GM19468 (cell line): ENCODE measurements around the gene ALDH3A2.
"Not testable (repeated sequence)": the region's sequence is repeated elsewhere in the genome, so short reads cannot be mapped to it uniquely, and the experiment has no call there.

Experiments
- ATAC-seq: cut with Tn5 transposase; IDR thresholded peaks from one replicate; pipeline ENCODE4 v1.9.1; 2021; ENCODE audit warnings: mild to moderate bottlenecking, moderate library complexity, moderate number of reproducible peaks; ENCODE audit not compliant: unreplicated experiment; ENCODE audit errors: extremely low read depth

Gene ALDH3A2

DNA sequence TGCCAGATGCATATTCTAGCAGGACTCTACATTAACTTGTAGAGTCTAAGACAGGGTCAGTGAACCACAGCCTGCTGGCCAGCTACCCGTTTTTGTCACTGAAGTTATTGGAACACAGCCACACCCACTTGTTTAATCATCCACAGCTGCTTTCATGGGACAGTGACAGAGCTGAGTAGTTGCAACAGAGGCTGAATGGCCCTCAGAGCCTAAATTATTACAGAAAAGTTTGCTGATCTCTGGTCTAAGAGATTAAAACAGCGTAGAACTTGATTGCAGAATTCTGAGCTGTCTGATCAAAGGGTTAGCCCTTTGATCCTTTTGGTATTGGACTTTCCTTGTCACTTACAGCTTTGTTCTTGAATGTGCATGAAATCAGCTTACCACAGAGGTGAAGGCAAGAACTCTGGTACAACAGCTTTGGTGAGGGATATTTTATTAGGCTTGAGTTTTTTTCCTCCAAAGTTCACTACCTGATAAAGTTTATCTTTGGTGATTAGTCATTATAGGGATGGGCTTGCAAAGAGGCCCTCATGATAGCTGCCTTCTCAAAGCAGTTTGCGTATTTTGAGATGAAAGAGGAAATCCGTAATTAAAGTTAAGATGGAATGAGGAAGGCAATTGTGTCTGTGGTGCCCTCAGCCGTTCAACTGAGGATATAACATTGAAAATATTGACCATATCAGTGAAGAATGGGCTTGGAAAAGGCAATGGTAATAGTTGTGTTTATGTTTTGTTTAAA is 23.6 kb downstream of the ALDH3A2 start:
- no peak for ATAC-seq

DNA sequence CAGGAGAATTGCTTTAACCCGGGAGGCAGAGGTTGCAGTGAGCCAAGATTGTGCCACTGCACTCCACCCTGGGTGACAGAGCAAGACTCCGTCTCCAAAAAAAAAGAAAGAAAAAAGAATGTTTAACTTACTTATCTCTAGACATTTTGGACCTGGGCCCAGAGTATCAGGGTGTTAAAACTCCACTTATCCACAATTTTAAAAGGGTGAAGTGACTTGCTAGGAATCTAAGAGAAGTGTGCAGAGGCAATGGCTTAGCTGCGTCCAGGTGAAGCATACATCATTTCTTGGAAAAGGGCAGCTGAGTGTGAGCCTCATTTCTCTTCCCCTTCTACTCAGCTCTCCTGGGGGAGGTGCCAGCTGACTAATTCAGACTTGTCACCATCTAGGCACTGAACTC is 25.1 kb downstream of the ALDH3A2 start:
- ATAC-seq, result no peak

GRCh38 chr17:19676896-19677295 is 28.3 kb downstream of the ALDH3A2 start:
- ATAC-seq, result no peak

DNA sequence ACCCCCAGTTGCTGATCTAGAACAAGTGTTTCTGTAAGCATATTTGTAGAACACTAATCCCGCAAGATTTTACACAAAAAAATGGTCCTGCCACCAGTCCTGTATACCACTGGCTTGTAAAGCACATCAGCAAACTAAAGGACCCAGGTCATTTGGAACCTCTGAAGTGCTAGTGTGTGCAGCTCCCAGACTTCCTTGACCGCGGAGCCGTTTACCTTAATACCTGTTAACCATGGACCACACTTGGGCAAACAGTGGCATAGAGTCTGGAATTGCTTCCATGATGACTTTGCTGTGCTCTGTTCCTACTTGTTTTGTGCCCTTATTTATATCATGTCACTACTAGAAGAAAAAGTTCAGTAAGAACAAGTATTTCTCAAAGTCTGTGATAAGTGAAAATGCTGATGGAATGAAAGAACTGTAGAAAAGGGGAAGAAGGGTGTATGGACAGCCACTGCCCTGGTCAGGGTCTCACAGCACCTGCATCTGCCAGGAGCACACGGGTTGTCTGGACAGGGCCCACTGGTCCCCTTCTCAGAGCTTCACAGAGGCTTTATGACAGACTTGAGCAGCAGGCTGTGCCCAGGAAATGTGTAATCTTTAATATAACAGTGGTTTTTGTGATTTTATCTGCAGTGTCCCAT is 29.3 kb downstream of the ALDH3A2 start:
- ATAC-seq, result no peak

DNA sequence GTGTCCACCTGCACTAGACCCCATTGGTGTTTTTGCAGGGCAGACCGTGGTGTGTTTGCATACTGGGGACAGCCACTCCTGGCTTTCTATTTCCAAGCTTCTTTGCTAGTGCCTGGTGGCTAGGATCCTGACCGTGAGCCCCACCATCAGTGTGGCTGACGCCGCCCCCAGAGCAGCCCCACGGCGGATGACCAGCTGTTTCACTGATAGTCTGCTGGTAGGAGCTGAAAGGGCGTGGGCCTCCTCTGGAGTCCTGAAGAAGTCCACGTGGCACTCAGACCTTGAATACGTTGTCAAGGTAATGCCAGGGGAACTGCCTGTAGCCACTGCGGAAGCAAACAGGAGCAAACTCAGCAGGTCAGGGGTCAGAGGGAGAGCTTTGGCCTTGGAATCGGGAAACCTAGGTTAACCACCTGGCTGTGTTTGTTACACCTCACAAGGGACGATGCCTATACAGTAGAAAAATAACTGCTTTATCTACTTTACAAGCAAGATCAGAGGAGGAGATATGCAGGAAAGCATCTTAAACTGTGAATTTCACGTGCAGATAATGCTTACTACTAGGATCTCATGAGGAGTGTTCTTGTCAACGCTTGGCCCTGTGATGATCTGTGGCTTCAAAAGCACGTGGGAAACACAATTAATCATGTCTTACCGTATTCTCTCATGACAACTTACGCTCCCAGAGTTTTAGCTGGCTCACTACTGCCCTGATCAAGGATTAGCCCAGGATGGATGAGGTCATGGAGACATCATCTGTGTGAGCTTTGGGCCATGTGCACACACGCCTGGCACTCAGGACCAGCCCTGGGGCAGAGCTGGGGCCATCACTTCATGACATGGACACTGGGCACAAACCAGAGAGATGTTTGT is 30.3 kb downstream of the ALDH3A2 start:
- no peak for ATAC-seq

- no peak for ATAC-seq
Observed at GRCh38 chr17:19683117-19683516, 34.6 kb downstream of the ALDH3A2 start.

GRCh38 chr17:19684909-19685580 is 36.5 kb downstream of the ALDH3A2 start:
- ATAC-seq, result not testable (repeated sequence)

DNA sequence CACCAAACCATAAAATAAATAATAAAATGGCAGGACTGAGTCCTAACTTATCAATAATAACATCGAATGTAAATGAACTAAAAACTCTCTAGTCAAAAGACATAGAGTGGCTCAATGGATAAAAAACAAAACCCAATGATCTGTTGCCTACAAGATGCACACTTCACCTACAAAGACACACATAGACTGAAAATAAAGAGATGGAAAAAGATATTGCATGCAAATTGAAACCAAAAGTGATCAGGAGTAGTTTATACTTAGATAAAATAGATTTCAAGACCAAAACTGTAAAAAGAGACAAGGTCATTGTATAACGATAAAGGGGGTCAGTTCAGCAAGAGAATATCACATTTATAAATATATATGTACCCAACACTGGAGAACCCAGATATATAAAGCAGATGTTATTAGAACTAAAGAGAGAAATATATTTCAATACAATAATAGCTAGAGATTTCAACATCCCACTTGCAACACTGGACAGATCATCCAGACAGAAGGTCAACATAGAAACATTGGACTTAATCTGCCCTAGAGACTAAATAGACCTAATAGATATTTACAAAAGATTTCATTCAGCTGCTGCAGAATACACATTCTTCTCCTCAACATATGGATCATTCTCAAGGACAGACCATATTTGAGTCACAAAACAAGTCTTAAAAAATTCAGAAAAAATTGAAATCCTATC is 38.0 kb downstream of the ALDH3A2 start:
- ATAC-seq, result no peak

DNA sequence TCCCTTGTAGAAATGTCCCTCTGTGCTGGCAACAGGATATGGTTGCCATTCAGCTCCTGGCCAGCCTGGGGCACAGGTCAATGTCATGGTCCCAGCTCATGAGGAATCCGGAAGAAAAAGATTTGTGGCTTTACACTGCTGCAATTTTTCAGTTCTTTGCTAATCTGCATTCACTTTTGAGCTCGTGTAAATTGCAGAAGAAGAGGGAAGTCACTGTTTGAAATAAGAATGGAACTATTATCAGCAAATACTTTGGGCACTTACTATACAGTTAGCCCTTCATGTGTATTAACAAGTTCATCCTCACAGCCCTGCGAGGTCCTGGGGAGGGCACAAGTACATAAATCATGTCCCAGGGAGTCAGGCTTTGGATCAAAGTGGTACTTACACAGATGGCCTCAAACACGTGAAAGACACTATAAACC is 53.7 kb downstream of the ALDH3A2 start:
- ATAC-seq, result no peak

DNA sequence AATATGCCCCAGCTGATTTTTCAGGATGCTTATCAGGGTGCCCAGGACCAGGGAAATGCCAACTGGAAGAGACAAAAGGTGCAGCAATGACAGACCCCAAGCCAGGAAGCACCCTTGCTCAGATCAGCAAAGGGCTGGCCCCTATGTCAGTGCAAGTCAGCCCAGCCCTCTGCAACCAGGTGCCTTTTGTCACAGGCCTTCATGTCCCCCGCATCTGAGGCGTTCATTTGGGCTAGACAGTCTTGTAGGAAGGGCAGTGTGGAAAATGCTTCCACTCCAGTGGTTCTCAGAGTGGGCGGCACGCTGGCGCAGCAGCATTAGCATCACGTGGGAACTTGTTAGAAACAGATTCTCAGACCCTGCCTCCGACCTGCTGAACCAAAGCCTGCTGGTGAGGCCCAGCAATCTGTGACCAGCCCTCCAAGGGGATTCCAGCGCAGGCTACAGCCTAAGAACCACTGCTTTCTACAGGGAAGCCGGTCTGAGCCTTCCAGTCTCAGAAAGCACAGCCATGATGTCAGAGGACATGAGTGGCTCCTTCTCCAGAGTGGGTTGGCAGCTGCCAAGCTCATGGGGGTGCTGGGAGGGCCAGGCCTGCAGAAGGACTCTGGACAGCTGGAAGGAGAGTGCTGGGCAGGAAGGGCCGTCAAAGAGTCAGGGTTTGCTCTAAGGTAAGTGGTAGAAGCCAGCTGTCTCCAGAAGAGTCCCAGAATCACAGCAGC is 54.7 kb downstream of the ALDH3A2 start:
- no peak for ATAC-seq

DNA sequence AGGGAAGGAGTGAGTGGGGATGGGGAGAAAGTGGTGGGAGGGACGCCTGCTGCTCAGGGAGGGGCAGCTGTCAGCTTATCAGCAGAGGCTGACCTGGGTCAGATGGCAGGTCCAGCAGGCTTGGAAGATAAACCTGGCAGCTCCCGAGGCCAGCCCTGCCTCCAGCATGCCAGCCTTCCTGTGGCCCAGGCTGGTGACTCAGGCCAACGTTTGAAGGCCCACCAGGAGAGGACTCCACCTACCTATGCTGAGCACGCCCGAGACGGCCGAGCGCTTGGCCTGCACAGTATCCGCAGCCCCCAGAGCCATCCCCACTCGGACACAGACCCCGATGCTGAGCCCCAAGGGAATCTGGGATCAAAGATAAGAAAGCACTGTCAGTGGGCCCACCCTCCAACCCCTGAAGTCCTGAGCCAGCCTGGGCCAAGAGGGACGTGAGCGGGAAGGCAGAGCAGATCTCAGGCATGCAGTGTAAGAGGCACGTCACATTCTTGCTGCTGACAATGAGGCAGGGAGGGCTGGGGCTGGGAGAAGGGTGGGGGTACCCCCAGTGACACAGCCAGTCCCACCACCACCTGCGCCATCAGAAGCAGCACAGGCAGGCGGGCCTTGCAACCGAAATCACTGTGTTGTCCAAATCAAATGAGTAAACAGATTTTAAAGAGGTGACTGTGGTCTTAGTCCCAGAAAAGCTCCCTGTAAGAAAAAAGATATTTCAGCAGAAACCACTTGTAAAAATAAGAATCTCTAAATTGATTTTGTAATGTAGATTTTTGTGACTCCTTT is 55.5 kb downstream of the ALDH3A2 start:
- ATAC-seq, result no peak

GRCh38 chr17:19705201-19705600 is 56.6 kb downstream of the ALDH3A2 start:
- no peak for ATAC-seq

DNA sequence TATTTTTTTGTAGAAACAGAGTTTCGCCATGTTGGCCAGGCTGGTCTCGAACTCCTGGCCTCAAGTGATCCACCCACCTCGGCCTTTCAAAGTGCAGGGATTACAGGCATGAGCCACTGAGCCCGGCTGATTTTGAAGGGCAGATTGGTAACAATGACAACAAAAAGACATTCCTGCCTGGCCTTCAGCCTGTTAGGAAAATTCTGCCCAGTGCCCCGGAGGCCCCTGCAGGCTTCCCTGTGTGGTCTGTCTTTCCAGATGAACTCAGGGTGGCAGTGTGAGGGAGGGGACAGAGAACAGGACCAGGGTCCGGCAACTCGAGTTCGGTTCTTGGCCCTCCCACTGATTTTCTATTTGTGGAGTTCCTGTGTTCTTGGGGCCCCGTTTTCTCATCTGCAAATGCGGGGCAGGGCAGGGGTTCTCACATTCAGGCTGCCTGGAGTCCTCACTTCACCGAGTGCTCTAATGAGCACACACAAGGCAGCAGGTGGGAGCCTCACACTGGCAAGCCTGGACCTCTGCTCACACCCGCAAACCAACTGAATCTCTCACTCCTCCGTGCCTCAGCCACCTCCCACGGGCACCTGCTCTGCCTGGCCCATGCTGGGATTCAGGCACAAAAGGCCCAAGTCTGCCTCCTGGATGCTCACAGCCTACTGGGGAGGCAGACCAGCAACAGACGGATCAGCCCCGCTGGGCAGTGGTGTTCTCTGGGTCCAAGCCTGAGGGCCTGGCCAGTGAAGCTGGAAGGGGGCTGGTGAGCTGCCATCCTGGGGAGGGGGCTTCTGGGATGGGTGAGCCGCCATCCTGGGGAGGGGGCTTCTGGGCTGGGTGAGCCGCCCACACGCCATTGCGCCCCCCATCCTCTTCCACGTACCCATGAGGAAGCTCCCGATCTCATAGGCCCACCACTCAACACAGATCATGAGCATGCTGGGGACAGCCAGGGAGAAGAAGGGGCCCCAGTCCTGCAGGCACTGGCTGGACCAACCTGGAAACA is 57.5 kb downstream of the ALDH3A2 start:
- ATAC-seq, result no peak

DNA sequence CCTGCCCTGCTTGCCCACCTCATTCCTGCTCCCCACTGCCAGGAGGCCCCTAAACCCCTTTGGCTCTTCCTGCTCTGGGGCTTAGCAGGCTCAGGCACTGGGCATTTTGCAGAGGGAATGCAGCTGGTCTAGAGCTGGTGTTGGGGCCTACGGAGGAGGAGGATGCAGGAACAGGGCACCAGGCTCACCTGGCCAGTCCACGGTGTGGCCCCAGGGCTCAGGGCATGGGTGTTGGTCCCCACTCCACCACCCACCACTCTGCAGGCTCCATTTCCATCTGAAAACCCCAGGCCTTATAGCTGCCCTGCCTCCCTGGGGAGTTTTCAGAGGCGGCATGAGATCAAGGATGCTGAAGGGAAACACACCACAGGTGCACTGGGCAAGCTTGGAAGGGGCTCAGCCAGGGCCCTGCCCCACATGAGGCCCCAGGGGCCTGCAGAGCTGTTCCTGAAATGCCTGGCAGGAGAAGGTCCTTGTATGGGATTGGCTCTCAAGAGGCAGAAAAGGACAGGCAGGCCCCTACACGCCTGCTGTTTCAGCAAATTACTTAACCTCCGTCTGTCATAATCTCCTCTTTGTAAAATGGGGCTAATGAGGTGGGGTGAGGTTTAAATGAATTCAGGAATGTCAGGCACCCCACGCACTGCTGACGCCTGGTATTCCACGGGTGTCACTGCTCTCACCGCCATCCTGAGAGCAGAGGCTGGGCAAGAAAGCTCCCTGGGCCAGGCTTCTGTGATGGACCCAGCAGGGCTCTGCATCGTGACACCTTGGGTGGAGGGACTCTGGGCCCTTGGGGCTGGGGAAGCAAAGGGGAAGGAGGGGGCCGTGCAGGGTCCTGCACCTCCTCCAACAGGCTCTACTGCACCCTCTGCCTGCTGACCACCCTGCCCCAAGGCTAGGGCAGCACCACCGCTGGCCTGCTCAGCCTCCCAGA is 58.5 kb downstream of the ALDH3A2 start:
- no peak for ATAC-seq

- ATAC-seq, result no peak
Observed at GRCh38 chr17:19707728-19708221, 59.2 kb downstream of the ALDH3A2 start.
